PC-3 (cell line): ENCODE results near the gene PIAS4.

Experiments used
- EZH2 ChIP-seq: fragments of 300-600 bp; sonication (generic); IDR thresholded peaks from one replicate; pipeline ENCODE4 v1.6.1; 2017; ENCODE audit warnings: antibody characterized with exemption, mild to moderate bottlenecking, low read length; ENCODE audit not compliant: unreplicated experiment
- EZH2phosphoT487 ChIP-seq: fragments of 300-600 bp; sonication (generic); IDR thresholded peaks from 2 replicates; pipeline ENCODE4 v1.6.1; 2018; ENCODE audit warnings: mild to moderate bottlenecking, antibody characterized with exemption, low read length, borderline replicate concordance
- TF ChIP-seq, protein P1 (sequence below): fragments of 300-600 bp; sonication (generic); conservative IDR thresholded peaks from 2 replicates; pipeline ENCODE4 v1.5.1; 2017; ENCODE audit warnings: antibody characterized with exemption, low read depth, mild to moderate bottlenecking, low read length

GRCh38 chr19:4061683-4062418 is 54.3 kb downstream of the PIAS4 start:
- TF ChIP-seq, protein P1, sequence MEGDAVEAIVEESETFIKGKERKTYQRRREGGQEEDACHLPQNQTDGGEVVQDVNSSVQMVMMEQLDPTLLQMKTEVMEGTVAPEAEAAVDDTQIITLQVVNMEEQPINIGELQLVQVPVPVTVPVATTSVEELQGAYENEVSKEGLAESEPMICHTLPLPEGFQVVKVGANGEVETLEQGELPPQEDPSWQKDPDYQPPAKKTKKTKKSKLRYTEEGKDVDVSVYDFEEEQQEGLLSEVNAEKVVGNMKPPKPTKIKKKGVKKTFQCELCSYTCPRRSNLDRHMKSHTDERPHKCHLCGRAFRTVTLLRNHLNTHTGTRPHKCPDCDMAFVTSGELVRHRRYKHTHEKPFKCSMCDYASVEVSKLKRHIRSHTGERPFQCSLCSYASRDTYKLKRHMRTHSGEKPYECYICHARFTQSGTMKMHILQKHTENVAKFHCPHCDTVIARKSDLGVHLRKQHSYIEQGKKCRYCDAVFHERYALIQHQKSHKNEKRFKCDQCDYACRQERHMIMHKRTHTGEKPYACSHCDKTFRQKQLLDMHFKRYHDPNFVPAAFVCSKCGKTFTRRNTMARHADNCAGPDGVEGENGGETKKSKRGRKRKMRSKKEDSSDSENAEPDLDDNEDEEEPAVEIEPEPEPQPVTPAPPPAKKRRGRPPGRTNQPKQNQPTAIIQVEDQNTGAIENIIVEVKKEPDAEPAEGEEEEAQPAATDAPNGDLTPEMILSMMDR = no peak
- no peak for TF ChIP-seq EZH2
- no peak for TF ChIP-seq EZH2phosphoT487
